ENCODE measurements around the gene RNF19B.

RNF19B gene

DNA sequence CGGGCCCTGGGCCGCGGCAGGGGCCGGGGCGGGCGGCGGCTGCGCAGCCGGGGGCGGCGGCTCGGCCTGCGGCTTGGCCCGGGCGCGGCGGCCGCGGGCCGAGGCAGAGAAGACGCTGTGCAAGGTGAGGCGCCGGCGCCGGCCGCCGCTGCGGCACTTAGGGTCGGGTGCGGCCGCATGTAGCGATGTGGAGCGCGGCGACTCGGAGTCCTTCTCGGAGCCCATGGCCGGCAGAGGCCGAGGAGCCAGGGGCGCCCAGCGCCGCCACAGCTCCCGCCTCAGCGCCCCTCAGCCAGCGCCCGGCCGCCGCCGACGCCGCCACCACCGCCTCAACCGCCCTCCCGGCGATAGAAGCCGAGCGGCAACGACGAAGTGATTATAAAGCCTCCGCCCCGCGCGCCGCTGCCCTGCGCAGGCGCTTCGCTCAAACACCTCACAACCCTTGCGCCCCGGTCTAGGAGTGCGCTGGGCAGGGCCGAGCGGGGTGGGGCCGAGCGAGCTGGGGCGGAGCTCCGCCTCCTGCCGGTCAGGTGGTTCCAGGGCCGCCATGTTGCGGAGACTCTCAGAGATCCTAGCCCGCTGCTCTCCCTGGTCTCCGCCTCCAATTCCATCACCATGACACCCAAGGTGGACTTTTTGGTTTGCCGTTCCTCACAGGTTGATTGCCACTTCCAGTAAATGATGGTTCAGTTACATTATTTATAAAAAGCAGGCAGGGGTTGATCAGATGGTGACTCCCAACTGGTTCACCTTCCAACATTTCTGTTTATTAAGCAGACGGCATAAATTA, at the start of gene RNF19B:
TSS of gene RNF19B (minus strand) at position 349 of the 790 bp plus-strand sequence. CDS start at position 225, 124 bp downstream.
- H3K4me3 ChIP-seq (replicated peaks; ENCODE audit: low read depth, low read length), result peak within 1 kb of the TSS; percentile 79

DNA sequence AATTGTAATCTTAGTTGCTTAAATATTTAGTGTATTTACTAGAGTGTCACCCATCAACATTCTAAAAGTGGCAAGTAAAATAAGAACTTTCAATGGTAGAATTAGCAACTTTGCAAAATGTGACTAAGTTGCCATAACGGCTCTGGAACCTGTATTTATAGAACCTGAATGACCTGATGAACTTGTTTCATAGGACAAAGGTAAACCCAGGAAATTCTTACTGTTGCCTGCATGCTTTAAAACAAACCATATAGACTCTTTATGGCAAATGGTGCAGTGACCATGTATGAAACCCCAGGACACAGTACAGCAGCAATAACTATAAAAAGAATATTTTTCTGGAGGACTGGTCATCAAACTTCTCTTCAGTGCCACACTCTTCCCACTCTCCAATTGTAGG, 49.2 kb upstream of the RNF19B start:
- no peak for DNase-seq (ENCODE audit: low read depth)
- TF ChIP-seq CTCF (IDR thresholded peaks at IDR 0.05; ENCODE audit: low read length, missing control alignments), result no peak
- H3K4me3 ChIP-seq (replicated peaks; ENCODE audit: low read depth, low read length), result no peak overlapping the region

More for the DNA sequence above, at the start of gene RNF19B:
- DNase-seq (ENCODE audit: low read depth), result peak; percentile 93
- no peak for TF ChIP-seq CTCF (IDR thresholded peaks at IDR 0.05; ENCODE audit: low read length, missing control alignments)

- DNase-seq (ENCODE audit: low read depth), result no peak
- no peak overlapping the region for H3K4me3 ChIP-seq (replicated peaks; ENCODE audit: low read depth, low read length)
- no peak for TF ChIP-seq CTCF (IDR thresholded peaks at IDR 0.05; ENCODE audit: low read length, missing control alignments)
Observed at GRCh38 chr1:33012165-33012564, 47.6 kb upstream of the RNF19B start.

GRCh38 chr1:33010932-33011731, 46.5 kb upstream of the RNF19B start:
- peak; percentile 72 for DNase-seq (ENCODE audit: low read depth)
- no peak overlapping the region for H3K4me3 ChIP-seq (replicated peaks; ENCODE audit: low read depth, low read length)
- no peak for TF ChIP-seq CTCF (IDR thresholded peaks at IDR 0.05; ENCODE audit: low read length, missing control alignments)

GRCh38 chr1:33009561-33009960, 45.0 kb upstream of the RNF19B start:
- no peak for DNase-seq (ENCODE audit: low read depth)
- TF ChIP-seq CTCF (IDR thresholded peaks at IDR 0.05; ENCODE audit: low read length, missing control alignments), result no peak
- H3K4me3 ChIP-seq (replicated peaks; ENCODE audit: low read depth, low read length), result no peak overlapping the region

- H3K4me3 ChIP-seq (replicated peaks; ENCODE audit: low read depth, low read length), result no peak overlapping the region
- no peak for TF ChIP-seq CTCF (IDR thresholded peaks at IDR 0.05; ENCODE audit: low read length, missing control alignments)
- peak; percentile 66 for DNase-seq (ENCODE audit: low read depth)
Observed at GRCh38 chr1:33008051-33008914, 43.7 kb upstream of the RNF19B start.
